Raji (cell line): ENCODE data around the gene HIPK3.

Source experiments
- POLR2A ChIP-seq: IDR thresholded peaks from 2 replicates; pipeline ENCODE4 v1.6.1; 2011; ENCODE audit warnings: low read depth, low read length, control low read depth; ENCODE audit not compliant: insufficient read depth

HIPK3 gene

DNA sequence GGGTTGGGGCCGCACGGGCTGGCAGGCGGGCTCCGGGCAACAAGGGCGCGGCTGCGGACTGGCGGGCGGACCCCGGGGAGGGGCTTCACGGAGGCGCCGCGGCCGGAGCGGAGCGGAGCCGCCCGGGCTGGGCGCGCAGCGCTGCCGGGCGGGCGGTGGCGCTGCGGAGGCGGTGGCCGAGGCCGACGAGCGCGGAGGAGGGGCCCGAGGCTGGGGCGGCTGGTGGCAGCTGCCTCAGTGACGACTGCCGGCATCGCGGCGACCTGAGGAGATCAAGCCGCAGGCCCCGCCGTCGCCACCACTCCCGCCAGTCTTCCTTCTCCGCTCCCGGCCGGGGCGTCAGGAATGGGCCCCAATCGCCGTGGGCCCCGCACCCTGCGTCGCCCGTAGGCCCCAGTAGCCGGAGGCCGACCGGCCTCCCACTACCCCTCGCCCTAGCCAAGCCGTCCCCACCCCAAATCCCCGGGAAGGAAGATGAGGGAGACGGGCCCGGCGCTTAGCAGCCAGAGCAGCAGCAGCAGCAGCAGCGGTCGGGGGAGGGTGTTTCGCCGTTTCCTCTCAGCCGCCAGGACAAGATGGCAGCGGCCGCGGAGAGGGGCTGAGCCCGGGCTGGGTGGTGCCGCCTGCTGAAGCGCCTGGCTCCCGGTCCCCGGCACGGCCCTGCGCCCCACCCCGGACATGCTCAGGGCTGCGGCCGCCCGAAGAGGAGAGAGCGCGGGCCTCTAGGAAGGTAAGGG lies at the start of gene HIPK3:
HIPK3 (plus strand) TSS at position 222 of the 737 bp plus-strand sequence.
- peak; percentile 72 for TF ChIP-seq POLR2A

GRCh38 chr11:33207408-33207985 lies 49.7 kb upstream of the HIPK3 start:
- TF ChIP-seq POLR2A, result no peak

DNA sequence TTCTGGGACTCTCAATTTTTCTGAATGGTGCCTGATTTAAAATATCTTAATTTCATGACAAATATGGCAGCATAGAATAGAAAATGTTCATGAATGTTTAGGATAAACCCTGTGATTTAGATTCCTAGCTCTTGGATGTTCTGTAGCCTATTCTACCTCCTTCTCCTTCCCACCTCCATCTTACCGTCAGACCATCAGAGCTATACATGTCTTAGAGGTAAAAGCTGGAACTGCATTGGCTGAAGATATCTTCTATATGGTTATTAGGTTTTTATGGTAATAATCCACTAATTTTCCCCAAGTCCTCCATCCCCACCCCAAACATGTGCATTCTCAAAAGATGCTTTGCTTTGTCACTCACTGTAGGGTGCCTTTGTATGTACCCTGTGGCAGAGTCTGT lies 49.0 kb upstream of the HIPK3 start:
- TF ChIP-seq POLR2A, result no peak

GRCh38 chr11:33211153-33211552 lies 46.0 kb upstream of the HIPK3 start:
- no peak for TF ChIP-seq POLR2A

GRCh38 chr11:33211580-33211979 lies 45.6 kb upstream of the HIPK3 start:
- TF ChIP-seq POLR2A, result no peak

DNA sequence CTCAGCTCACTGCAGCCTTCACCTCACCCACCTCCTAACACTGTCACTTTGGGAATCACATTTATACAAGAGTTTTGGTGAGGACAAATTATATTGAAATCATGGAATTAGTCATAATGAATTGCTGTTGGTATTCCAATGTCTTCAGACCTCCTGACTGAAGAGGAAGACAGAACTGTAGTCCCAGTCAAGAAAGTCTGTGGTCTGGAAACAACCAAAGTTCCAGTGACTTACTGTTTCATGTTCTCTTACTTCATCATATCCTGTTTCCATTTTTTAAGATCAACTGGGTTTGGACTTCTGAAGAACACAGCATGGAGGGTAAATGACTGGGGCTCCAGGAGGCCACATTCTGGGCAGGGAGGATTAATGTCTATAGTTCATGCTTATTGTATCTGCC lies 43.0 kb upstream of the HIPK3 start:
- TF ChIP-seq POLR2A, result no peak

GRCh38 chr11:33214767-33215166 lies 42.4 kb upstream of the HIPK3 start:
- no peak for TF ChIP-seq POLR2A

GRCh38 chr11:33222052-33222750 lies 35.0 kb upstream of the HIPK3 start:
- TF ChIP-seq POLR2A, result no peak

DNA sequence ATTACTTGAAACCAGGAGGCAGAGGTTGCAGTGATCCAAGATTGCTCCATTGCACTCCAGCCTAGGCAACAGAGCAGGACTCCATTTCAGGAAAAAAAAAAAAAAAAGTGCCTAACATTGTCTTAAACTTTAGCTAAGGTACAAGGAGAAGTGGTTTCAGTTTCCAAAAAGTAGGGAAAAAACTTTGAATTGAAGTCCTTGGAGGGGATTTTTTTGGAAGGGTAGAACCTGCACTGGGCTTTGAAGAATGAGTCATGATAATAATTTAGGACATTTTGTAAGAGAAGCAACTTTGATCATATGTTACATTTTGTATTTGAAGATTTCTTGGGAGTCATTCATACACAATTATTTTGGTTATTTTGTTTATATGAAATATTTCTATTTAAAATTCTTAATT lies 31.8 kb upstream of the HIPK3 start:
- TF ChIP-seq POLR2A, result no peak

- no peak for TF ChIP-seq POLR2A
Measured at GRCh38 chr11:33227578-33228261, 29.5 kb upstream of the HIPK3 start.

DNA sequence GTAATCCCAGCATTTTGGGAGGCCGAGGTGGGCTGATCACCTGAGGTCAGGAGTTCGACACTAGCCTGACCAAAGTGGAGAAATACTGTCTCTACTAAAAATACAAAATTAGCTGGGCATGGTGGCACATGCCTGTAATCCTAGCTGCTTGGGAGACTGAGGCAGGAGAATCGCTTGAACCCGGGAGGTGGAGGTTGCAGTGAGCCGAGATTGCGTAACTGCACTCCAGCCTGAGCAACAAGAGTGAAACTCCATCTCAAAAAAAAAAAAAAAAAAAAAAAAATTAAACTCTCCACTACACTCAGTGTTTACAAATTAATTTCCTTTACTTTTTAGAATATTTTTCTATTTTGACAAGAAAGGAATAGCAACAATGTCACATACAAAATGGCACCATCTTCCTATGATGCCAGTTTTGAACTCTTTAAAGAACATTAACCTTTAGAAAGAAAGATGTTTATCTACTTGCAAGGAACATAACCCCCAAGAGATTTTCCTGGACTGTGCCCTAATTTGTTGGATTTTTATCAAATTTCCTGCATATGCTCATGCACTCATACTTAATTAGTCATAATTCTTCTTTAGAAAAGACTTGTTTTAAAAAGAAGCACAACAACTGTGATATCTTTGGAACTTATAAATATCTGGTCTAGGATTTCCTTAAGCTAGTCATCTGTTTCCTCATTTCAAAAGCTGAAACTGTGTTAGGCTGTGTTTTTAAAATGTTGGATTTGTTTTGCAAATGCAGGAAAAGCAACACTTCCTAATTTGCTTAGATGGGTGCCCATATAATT lies 22.6 kb upstream of the HIPK3 start:
- no peak for TF ChIP-seq POLR2A

- no peak for TF ChIP-seq POLR2A
Measured at GRCh38 chr11:33237039-33237597, 20.1 kb upstream of the HIPK3 start.

- TF ChIP-seq POLR2A, result no peak
Measured at GRCh38 chr11:33242575-33242974, 14.6 kb upstream of the HIPK3 start.

GRCh38 chr11:33248416-33248971 lies 8.7 kb upstream of the HIPK3 start:
- TF ChIP-seq POLR2A, result no peak
